ENCODE measurements around the gene NEU3. TPM values are rescaled to one million over a fixed set of nuclear protein-coding genes. Genes with fewer than 3 reads are reported as not detected.

NEU3 gene
- polyA plus RNA-seq, 1 donor (not counting 4 experiments of a cell fraction or from before 2014, with no cell fraction given) = 8.2 TPM

DNA sequence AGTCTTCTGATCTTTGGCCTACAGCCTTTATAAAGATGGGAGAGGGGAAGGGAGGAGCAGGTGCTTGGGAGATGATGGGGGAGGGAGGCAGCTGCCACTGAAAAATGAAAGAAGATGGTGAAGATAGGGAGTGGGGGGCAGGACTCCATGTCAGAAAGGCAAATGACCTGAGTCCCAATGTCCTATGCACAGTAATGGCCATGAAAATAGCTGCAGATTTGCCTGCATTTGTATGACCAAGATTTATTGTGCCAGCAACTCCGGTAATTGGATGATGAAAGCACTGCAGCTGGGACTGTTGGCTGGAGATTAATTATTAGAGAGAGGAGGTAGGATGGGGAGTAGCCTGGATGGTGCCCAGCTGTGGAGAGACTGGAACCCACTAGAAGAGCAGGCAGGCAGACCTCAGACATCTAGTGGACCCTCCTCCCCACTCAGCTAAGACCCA lies 36.1 kb downstream of the NEU3 start:
- no peaks in the 10 kb centered on the region for H3K36me3 ChIP-seq (ENCODE audit: control insufficient read depth in 2 of 2, extremely low read depth in 1 of 2, insufficient read depth in 2 of 2, low read length in 2 of 2)
- no peaks in the 10 kb centered on the region for H3K9me1 ChIP-seq (ENCODE audit: control insufficient read depth, extremely low read depth, insufficient read depth, low read length)
- dilution Hi-C loops (cut with MboI; ENCODE audit: extremely low pct_ligation_motif_present, low sequenced_read_pairs) = loop anchor here (25.0 kb wide), 1 partner anchor 188 kb away; no protein-coding TSS in a partner anchor
- H3K4me3 ChIP-seq (ENCODE audit: control insufficient read depth in 2 of 3, extremely low read depth in 1 of 3, insufficient read depth in 2 of 3, low read depth in 1 of 3, low read length in 3 of 3) = no peak overlapping the region
- FAIRE-seq (no peak), DNase-seq (ENCODE audit: low read depth, low spot score) (no peak)
- no peak overlapping the region for H3K4me2 ChIP-seq (ENCODE audit: control insufficient read depth, extremely low read depth, insufficient read depth, low read depth, low read length)
- peaks cover 3% of the 10 kb centered on the region for H3K27me3 ChIP-seq (ENCODE audit: control insufficient read depth, extremely low read depth, insufficient read depth, low read length)
- peaks cover 2% of the 10 kb centered on the region for H3K4me1 ChIP-seq (ENCODE audit: control insufficient read depth, extremely low read depth, insufficient read depth, low read length)
- H3K9ac ChIP-seq (ENCODE audit: control insufficient read depth, extremely low read depth, insufficient read depth, low read length) = no peak overlapping the region
- H3K9me3 ChIP-seq (ENCODE audit: control insufficient read depth, low read depth, low read length) = no peaks in the 10 kb centered on the region
- no peaks in the 10 kb centered on the region for H4K20me1 ChIP-seq (ENCODE audit: control insufficient read depth, extremely low read depth, insufficient read depth, low read length)
- no peak overlapping the region for H2AFZ ChIP-seq (ENCODE audit: control insufficient read depth, low read length)
- H3K79me2 ChIP-seq (ENCODE audit: control insufficient read depth, insufficient read depth, low read length) = no peaks in the 10 kb centered on the region
- H3K27ac ChIP-seq (ENCODE audit: control insufficient read depth, insufficient read depth, low read length) = no peak overlapping the region
- TF ChIP-seq, protein P1, sequence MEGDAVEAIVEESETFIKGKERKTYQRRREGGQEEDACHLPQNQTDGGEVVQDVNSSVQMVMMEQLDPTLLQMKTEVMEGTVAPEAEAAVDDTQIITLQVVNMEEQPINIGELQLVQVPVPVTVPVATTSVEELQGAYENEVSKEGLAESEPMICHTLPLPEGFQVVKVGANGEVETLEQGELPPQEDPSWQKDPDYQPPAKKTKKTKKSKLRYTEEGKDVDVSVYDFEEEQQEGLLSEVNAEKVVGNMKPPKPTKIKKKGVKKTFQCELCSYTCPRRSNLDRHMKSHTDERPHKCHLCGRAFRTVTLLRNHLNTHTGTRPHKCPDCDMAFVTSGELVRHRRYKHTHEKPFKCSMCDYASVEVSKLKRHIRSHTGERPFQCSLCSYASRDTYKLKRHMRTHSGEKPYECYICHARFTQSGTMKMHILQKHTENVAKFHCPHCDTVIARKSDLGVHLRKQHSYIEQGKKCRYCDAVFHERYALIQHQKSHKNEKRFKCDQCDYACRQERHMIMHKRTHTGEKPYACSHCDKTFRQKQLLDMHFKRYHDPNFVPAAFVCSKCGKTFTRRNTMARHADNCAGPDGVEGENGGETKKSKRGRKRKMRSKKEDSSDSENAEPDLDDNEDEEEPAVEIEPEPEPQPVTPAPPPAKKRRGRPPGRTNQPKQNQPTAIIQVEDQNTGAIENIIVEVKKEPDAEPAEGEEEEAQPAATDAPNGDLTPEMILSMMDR (optimal IDR thresholded peaks at IDR 0.05 in 1 of 3, IDR thresholded peaks at IDR 0.05 in 1 of 3, conservative IDR thresholded peaks at IDR 0.05 in 1 of 3; ENCODE audit: extremely low read depth in 1 of 3, insufficient read depth in 2 of 3, low read length in 3 of 3) = no peak
- TF ChIP-seq EZH2 (IDR thresholded peaks at IDR 0.05; ENCODE audit: low read length) = no peak

DNA sequence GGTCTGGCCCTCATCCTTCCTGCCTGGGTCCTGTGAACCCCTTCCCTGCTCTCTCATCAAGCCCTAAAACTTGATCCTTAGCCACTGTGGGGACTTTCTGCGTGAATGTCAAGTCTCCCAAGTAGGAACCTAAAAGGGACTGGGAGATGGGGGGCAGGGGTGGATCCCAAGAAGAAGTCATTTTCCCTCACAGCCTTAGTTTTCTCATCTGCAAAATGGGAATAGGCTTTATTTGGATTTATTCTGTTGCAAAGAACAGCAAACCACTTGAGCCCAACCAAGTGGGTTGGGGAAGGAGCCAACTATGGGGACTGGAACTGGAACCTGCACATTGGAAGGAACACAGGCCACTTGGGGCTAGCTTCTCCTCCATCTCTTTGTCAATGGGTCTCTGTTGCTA lies 36.8 kb downstream of the NEU3 start:
- peaks cover 3% of the 10 kb centered on the region for H3K27me3 ChIP-seq (ENCODE audit: control insufficient read depth, extremely low read depth, insufficient read depth, low read length)
- no peaks in the 10 kb centered on the region for H4K20me1 ChIP-seq (ENCODE audit: control insufficient read depth, extremely low read depth, insufficient read depth, low read length)
- H3K9me1 ChIP-seq (ENCODE audit: control insufficient read depth, extremely low read depth, insufficient read depth, low read length) = no peaks in the 10 kb centered on the region
- H2AFZ ChIP-seq (ENCODE audit: control insufficient read depth, low read length) = no peak overlapping the region
- no peak overlapping the region for H3K9ac ChIP-seq (ENCODE audit: control insufficient read depth, extremely low read depth, insufficient read depth, low read length)
- DNase-seq (ENCODE audit: low read depth, low spot score) (no peak), FAIRE-seq (no peak)
- H3K4me2 ChIP-seq (ENCODE audit: control insufficient read depth, extremely low read depth, insufficient read depth, low read depth, low read length) = no peak overlapping the region
- H3K36me3 ChIP-seq (ENCODE audit: control insufficient read depth in 2 of 2, extremely low read depth in 1 of 2, insufficient read depth in 2 of 2, low read length in 2 of 2) = no peaks in the 10 kb centered on the region
- H3K27ac ChIP-seq (ENCODE audit: control insufficient read depth, insufficient read depth, low read length) = no peak overlapping the region
- H3K79me2 ChIP-seq (ENCODE audit: control insufficient read depth, insufficient read depth, low read length) = no peaks in the 10 kb centered on the region
- no peak overlapping the region for H3K4me3 ChIP-seq (ENCODE audit: control insufficient read depth in 2 of 3, extremely low read depth in 1 of 3, insufficient read depth in 2 of 3, low read depth in 1 of 3, low read length in 3 of 3)
- H3K4me1 ChIP-seq (ENCODE audit: control insufficient read depth, extremely low read depth, insufficient read depth, low read length) = peaks cover 2% of the 10 kb centered on the region
- no peak for TF ChIP-seq EZH2 (IDR thresholded peaks at IDR 0.05; ENCODE audit: low read length)
- TF ChIP-seq, protein P1 (optimal IDR thresholded peaks at IDR 0.05 in 1 of 3, IDR thresholded peaks at IDR 0.05 in 1 of 3, conservative IDR thresholded peaks at IDR 0.05 in 1 of 3; ENCODE audit: extremely low read depth in 1 of 3, insufficient read depth in 2 of 3, low read length in 3 of 3) = no peak
- H3K9me3 ChIP-seq (ENCODE audit: control insufficient read depth, low read depth, low read length) = no peaks in the 10 kb centered on the region
- dilution Hi-C loops (cut with MboI; ENCODE audit: extremely low pct_ligation_motif_present, low sequenced_read_pairs) = loop anchor here (25.0 kb wide), 1 partner anchor 187 kb away; no protein-coding TSS in a partner anchor
